Left lung (tissue), 10 donors: ENCODE data around the gene SPATA20. TPM values are rescaled to one million over a fixed set of nuclear protein-coding genes. Genes with fewer than 3 reads are reported as not detected.
A peak's percentile ranks its signal among the peaks of the same experiment; 100 is the strongest.

Experiments
- ATAC-seq: fragments of 200-7000 bp; cut with Tn5 transposase; one replicate; pipeline ENCODE4 v1.9.1; 2020; ENCODE audit warnings: moderate library complexity
- DNase-seq, 4 donors: peaks; one replicate each; pipeline ENCODE4 v3.0.0-alpha.2; 2013 to 2020
- H3K27ac ChIP-seq, 2 donors: fragments of 200-600 bp; sonication (generic) in 1 of 2; one replicate each; pipeline versions ENCODE4 v1.5.0 to v1.8.0; 2020 to 2021
- H3K27me3 ChIP-seq, 2 donors: fragments of 200-600 bp; sonication (generic) in 1 of 2; one replicate each; pipeline versions ENCODE4 v1.5.0 to v1.8.0; 2020 to 2021
- H3K36me3 ChIP-seq, 2 donors: fragments of 200-600 bp; sonication (generic) in 1 of 2; one replicate each; pipeline versions ENCODE4 v1.5.0 to v1.8.0; 2020 to 2021
- H3K4me1 ChIP-seq, 2 donors: fragments of 200-600 bp; one replicate each; pipeline ENCODE4 v1.8.0; 2021
- H3K4me3 ChIP-seq, 2 donors: fragments of 200-600 bp; sonication (generic) in 1 of 2; one replicate each; pipeline versions ENCODE4 v1.5.0 to v1.8.0; 2020 to 2021; ENCODE audit warnings: mild to moderate bottlenecking in 1 of 2
- H3K9me3 ChIP-seq, 2 donors: fragments of 200-600 bp; sonication (generic) in 1 of 2; one replicate each; pipeline versions ENCODE4 v1.5.0 to v1.8.0; 2020 to 2021
- CTCF ChIP-seq, 2 donors: fragments of 200-600 bp; sonication (generic) in 1 of 2; IDR thresholded peaks; one replicate each; pipeline versions ENCODE4 v1.5.0 to v1.8.0; 2021; ENCODE audit warnings: antibody characterized with exemption in 2 of 2
- intact Hi-C, 2 donors: fragments of 100-400 bp; cut with DNase I; formaldehyde crosslinking; loops; one replicate each; pipeline versions ENCODE4 v1.11.2 to v1.14.2; 2022
- polyA plus RNA-seq, 6 donors: library from polyadenylated mRNA; unstranded; fragments of 120-200 nt; gene quantifications; one replicate each; pipeline ENCODE4 v1.2.1, GENCODE V29; 2013; ENCODE audit not compliant: insufficient read length in 6 of 6
- total RNA-seq, 2 donors: library from RNA; stranded (reverse); fragmentation: NEBNext Ultra II Directional; extraction: Animal tissue kit (Norgen Biotek cat#: 25700); gene quantifications; one replicate each; pipeline ENCODE4 v1.2.1, GENCODE V29; 2021
- donor health status: DM: no; HTN: yes; CAD: no.
- donor health status: DM: no; HTN: no; CAD: no.

SPATA20 gene
- total and polyA plus RNA-seq, 8 donors, result 37.6 to 60.5 (median 47.7) TPM

DNA sequence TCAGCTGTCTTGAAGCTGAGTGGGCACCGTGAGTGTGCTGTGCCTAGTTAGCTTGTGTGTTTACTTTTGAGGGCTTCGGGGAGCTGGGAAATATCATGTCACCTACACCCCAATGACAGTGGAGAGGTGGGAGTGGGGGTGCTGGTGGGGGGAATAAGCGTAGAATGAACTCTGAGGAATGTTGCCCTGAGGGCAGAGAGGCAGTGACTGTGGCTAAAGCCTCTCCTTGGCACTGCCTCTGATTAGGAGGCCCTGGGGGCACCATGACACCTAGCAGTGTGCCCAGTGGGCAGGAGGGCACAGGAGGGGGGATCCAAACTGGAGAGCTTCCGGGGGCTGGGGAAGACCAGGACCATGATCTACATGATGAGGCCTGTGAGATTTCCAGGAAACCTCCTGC, 38.4 kb downstream of the SPATA20 start:
- H3K27me3 ChIP-seq, result peaks cover 0 to 3% of the 10 kb centered on the region in 2 donors
- ATAC-seq (no peak), DNase-seq (no peak)
- TF ChIP-seq CTCF (IDR thresholded peaks at IDR 0.05), result no peak
- H3K4me1 ChIP-seq, result peaks cover 7 to 14% of the 10 kb centered on the region in 2 donors
- no peak overlapping the region for H3K4me3 ChIP-seq
- no peak overlapping the region for H3K27ac ChIP-seq
- no peaks in the 10 kb centered on the region for H3K36me3 ChIP-seq
- no peaks in the 10 kb centered on the region for H3K9me3 ChIP-seq
- intact Hi-C loops, result no loop called here

DNA sequence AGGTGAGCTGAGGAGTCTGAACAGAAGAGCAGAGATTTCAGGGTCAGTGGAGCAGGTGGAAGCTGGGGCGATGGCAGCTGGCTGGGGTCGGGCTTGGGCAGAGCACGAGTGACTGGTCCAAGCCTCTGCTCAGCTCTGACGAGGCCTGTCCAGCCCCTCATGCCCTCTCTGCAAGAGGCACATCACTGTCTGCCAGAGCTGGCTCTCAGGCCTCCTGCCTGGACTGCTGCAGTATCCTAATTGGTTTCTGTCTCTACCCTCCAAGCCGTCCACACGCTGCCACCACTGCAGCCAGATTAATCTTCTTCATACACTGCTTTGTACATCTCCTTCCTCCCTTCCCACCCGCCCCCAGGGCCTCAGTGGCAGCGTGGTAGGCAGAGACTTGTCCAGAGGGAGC, 38.9 kb downstream of the SPATA20 start:
- Histone ChIP-seq H3K4me1 (peaks cover 7 to 14% of the 10 kb centered on the region in 2 donors), H3K36me3 (no peaks in the 10 kb centered on the region), H3K27me3 (no peaks in the 10 kb centered on the region), H3K4me3 (no peak overlapping the region), H3K27ac (no peak overlapping the region), H3K9me3 (no peaks in the 10 kb centered on the region)
- no peak for TF ChIP-seq CTCF (IDR thresholded peaks at IDR 0.05)
- ATAC-seq, result no peak
- DNase-seq, result peak in 1 of 4 donors; percentile 48
- intact Hi-C loops, result no loop called here

DNA sequence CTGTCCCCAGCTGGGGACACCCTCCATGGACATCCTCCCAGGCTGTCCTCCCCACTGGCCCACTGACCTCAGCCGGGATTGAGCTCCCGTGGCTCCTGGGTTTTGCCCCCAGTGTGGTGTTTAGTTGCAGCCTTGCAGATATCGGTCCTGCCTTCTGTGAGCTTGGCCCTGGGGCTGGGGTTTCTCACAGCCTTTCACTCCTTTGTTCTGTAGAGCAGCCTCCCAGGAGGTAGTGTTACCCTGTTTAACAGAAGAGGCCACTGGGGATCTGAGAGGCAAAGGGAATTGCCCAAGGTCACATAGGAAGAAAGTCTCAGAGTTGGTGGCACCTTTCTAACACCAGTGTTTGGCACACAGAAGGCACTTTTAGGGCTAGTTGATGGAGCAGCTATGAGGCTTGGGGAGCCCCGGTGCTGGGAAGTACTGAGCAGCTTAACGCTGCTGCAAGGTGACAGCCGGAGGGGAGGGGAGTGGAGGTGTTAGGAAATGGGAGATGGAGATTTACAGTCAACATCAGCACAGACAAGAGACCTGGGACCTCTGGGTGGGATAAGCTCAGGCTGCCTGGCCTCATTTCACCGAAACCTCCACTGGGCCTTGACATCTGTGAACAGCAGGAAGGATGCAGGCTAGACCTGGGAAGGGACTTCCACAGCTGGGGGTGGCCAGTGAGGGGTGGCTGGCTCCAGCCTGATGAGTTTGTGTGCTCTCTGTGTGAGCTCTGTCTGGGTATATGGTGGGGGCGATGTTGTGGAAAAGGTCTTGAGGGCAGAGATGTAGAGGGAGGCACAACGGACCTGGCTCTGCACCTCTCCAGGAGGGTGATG, 39.7 kb downstream of the SPATA20 start:
- DNase-seq (no peak), ATAC-seq (no peak)
- peaks cover 7 to 14% of the 10 kb centered on the region in 2 donors for H3K4me1 ChIP-seq
- no peaks in the 10 kb centered on the region for H3K9me3 ChIP-seq
- no peak overlapping the region for H3K4me3 ChIP-seq
- H3K27ac ChIP-seq, result no peak overlapping the region
- TF ChIP-seq CTCF (IDR thresholded peaks at IDR 0.05), result no peak
- intact Hi-C loops, result no loop called here
- no peaks in the 10 kb centered on the region for H3K27me3 ChIP-seq
- no peaks in the 10 kb centered on the region for H3K36me3 ChIP-seq

DNA sequence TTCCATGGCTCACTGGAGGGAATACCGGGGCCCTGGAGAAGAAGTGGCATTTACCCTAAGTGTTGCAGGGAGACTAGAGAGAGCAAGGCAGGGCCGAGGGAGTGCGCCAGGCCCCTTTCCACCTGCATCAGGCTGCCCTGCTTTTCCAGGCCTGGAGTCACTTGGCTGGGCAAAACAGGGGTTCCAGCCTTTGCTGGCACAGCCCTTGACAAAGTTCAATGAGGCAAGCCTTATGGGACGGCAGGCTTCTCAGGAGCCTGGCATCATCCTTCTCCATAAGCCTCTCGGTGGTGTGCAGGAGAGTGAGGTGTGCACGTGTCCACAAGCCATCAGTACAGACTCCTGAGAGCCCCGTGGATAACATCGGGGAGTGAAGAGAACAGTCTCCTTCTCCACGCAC, 40.6 kb downstream of the SPATA20 start:
- H3K36me3 ChIP-seq, result no peaks in the 10 kb centered on the region
- peaks cover 7 to 14% of the 10 kb centered on the region in 2 donors for H3K4me1 ChIP-seq
- no peak for TF ChIP-seq CTCF (IDR thresholded peaks at IDR 0.05)
- H3K4me3 ChIP-seq, result no peak overlapping the region
- no peak for DNase-seq
- H3K27me3 ChIP-seq, result no peaks in the 10 kb centered on the region
- no peak for ATAC-seq
- intact Hi-C loops, result no loop called here
- H3K27ac ChIP-seq, result no peak overlapping the region
- no peaks in the 10 kb centered on the region for H3K9me3 ChIP-seq

- TF ChIP-seq CTCF (IDR thresholded peaks at IDR 0.05), result no peak
- intact Hi-C loops, result no loop called here
- Histone ChIP-seq H3K4me1 (peaks cover 7 to 14% of the 10 kb centered on the region in 2 donors), H3K4me3 (no peak overlapping the region), H3K36me3 (no peaks in the 10 kb centered on the region), H3K27ac (no peak overlapping the region), H3K27me3 (no peaks in the 10 kb centered on the region), H3K9me3 (no peaks in the 10 kb centered on the region)
- ATAC-seq (no peak), DNase-seq (peak in 1 of 4 donors; percentile 64)
Observed at GRCh38 chr17:50588391-50589049, 41.5 kb downstream of the SPATA20 start.
